Hepatocyte (in vitro differentiated cells): ENCODE measurements around the gene TRIM3.

ENCODE experiments used
- EZH2 ChIP-seq: fragments of 200-600 bp; sonication (generic); IDR thresholded peaks from 2 replicates; pipeline ENCODE4 v1.6.1; 2016; ENCODE audit warnings: antibody characterized with exemption, mild to moderate bottlenecking, borderline replicate concordance
- TF ChIP-seq, protein P1 (sequence below): fragments of 200-600 bp; sonication (generic); IDR thresholded peaks from 2 replicates; pipeline ENCODE4 v1.5.1; 2016; ENCODE audit warnings: antibody characterized with exemption, mild to moderate bottlenecking; ENCODE audit not compliant: poor library complexity

- TF ChIP-seq, protein P1, sequence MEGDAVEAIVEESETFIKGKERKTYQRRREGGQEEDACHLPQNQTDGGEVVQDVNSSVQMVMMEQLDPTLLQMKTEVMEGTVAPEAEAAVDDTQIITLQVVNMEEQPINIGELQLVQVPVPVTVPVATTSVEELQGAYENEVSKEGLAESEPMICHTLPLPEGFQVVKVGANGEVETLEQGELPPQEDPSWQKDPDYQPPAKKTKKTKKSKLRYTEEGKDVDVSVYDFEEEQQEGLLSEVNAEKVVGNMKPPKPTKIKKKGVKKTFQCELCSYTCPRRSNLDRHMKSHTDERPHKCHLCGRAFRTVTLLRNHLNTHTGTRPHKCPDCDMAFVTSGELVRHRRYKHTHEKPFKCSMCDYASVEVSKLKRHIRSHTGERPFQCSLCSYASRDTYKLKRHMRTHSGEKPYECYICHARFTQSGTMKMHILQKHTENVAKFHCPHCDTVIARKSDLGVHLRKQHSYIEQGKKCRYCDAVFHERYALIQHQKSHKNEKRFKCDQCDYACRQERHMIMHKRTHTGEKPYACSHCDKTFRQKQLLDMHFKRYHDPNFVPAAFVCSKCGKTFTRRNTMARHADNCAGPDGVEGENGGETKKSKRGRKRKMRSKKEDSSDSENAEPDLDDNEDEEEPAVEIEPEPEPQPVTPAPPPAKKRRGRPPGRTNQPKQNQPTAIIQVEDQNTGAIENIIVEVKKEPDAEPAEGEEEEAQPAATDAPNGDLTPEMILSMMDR = no peak
- TF ChIP-seq EZH2 = no peak
Observed at GRCh38 chr11:6401464-6401863, 72.3 kb downstream of the TRIM3 start.
